ENCODE data around the gene DHX9. TPM values are rescaled to one million over a fixed set of nuclear protein-coding genes. Genes with fewer than 3 reads are reported as not detected.

DHX9 gene
- total RNA-seq, 1 experiment from 2014 or later, result 218 TPM

GRCh38 chr1:182917378-182917777 lies 78.2 kb downstream of the DHX9 start:
- H3K27me3 ChIP-seq (replicated peaks; ENCODE audit: control insufficient read depth, insufficient read depth, low read length), result no peaks in the 10 kb centered on the region
- no peak overlapping the region for H3K4me3 Mint-ChIP-seq (ENCODE audit: unreplicated experiment)
- DNase-seq, result no peak
- intact Hi-C loops (cut with micrococcal nuclease; ENCODE audit: unreplicated experiment), result no loop called here
- ChIA-PET POLR2A (no interaction called here), CTCF (interaction anchor here (0.6 kb wide), 1 partner anchor 489 kb away, joined by 6 read pairs; no protein-coding TSS in a partner anchor)
- H3K9me3 Mint-ChIP-seq (ENCODE audit: unreplicated experiment), result no peaks in the 10 kb centered on the region
- no peak overlapping the region for H3K4me3 ChIP-seq (ENCODE audit: low read depth, low read length)
- no peaks in the 10 kb centered on the region for H3K4me1 ChIP-seq
- no peaks in the 10 kb centered on the region for H3K36me3 Mint-ChIP-seq (ENCODE audit: insufficient read depth, unreplicated experiment)
- no peaks in the 10 kb centered on the region for H3K27me3 Mint-ChIP-seq (ENCODE audit: insufficient read depth, unreplicated experiment)
- no TSS peak for BruUV-seq (replicated peaks)
- no peaks in the 10 kb centered on the region for H3K4me1 Mint-ChIP-seq (ENCODE audit: low read depth, unreplicated experiment)
- no peaks in the 10 kb centered on the region for H3K36me3 ChIP-seq (ENCODE audit: control insufficient read depth, insufficient read depth, low read length)
- no peak for TF ChIP-seq CTCF (IDR thresholded peaks at IDR 0.05; ENCODE audit: insufficient read depth in 1 of 2, low read depth in 1 of 2, low read length in 1 of 2, severe bottlenecking in 1 of 2, unreplicated experiment in 1 of 2)
- H3K27ac Mint-ChIP-seq (ENCODE audit: unreplicated experiment), result no peak overlapping the region
- H3K9me3 ChIP-seq, result peaks cover 15% of the 10 kb centered on the region

GRCh38 chr1:182925661-182926060 lies 86.5 kb downstream of the DHX9 start:
- Mint-ChIP-seq H3K27ac (ENCODE audit: unreplicated experiment) (no peak overlapping the region), H3K4me1 (ENCODE audit: low read depth, unreplicated experiment) (peaks cover 11% of the 10 kb centered on the region), H3K9me3 (ENCODE audit: unreplicated experiment) (no peaks in the 10 kb centered on the region), H3K4me3 (ENCODE audit: unreplicated experiment) (no peak overlapping the region), H3K36me3 (ENCODE audit: insufficient read depth, unreplicated experiment) (no peaks in the 10 kb centered on the region), H3K27me3 (ENCODE audit: insufficient read depth, unreplicated experiment) (peaks cover 25% of the 10 kb centered on the region)
- no peak for DNase-seq
- H3K9me3 ChIP-seq, result no peaks in the 10 kb centered on the region
- ChIA-PET CTCF (no interaction called here), POLR2A (no interaction called here)
- no peaks in the 10 kb centered on the region for H3K36me3 ChIP-seq (ENCODE audit: control insufficient read depth, insufficient read depth, low read length)
- BruUV-seq (replicated peaks), result no TSS peak
- intact Hi-C loops (cut with micrococcal nuclease; ENCODE audit: unreplicated experiment), result no loop called here
- no peaks in the 10 kb centered on the region for H3K27me3 ChIP-seq (replicated peaks; ENCODE audit: control insufficient read depth, insufficient read depth, low read length)
- no peak overlapping the region for H3K4me3 ChIP-seq (ENCODE audit: low read depth, low read length)
- no peak for TF ChIP-seq CTCF (IDR thresholded peaks at IDR 0.05; ENCODE audit: insufficient read depth in 1 of 2, low read depth in 1 of 2, low read length in 1 of 2, severe bottlenecking in 1 of 2, unreplicated experiment in 1 of 2)
- no peaks in the 10 kb centered on the region for H3K4me1 ChIP-seq

GRCh38 chr1:182927693-182928433 lies 88.7 kb downstream of the DHX9 start:
- DNase-seq, result no peak
- POLR2A ChIA-PET, result no interaction called here
- peaks cover 11% of the 10 kb centered on the region for H3K4me1 Mint-ChIP-seq (ENCODE audit: low read depth, unreplicated experiment)
- no peak for TF ChIP-seq CTCF (IDR thresholded peaks at IDR 0.05; ENCODE audit: insufficient read depth in 1 of 2, low read depth in 1 of 2, low read length in 1 of 2, severe bottlenecking in 1 of 2, unreplicated experiment in 1 of 2)
- CTCF ChIA-PET, result interaction anchor here (0.7 kb wide), 1 partner anchor 991 kb away, joined by 3 read pairs; no protein-coding TSS in a partner anchor
- H3K27me3 ChIP-seq (replicated peaks; ENCODE audit: control insufficient read depth, insufficient read depth, low read length), result no peaks in the 10 kb centered on the region
- H3K9me3 Mint-ChIP-seq (ENCODE audit: unreplicated experiment), result no peaks in the 10 kb centered on the region
- H3K4me1 ChIP-seq, result no peaks in the 10 kb centered on the region
- peaks cover 22% of the 10 kb centered on the region for H3K27me3 Mint-ChIP-seq (ENCODE audit: insufficient read depth, unreplicated experiment)
- no peaks in the 10 kb centered on the region for H3K9me3 ChIP-seq
- H3K4me3 ChIP-seq (ENCODE audit: low read depth, low read length), result no peak overlapping the region
- no peaks in the 10 kb centered on the region for H3K36me3 Mint-ChIP-seq (ENCODE audit: insufficient read depth, unreplicated experiment)
- H3K27ac Mint-ChIP-seq (ENCODE audit: unreplicated experiment), result no peak overlapping the region
- no peaks in the 10 kb centered on the region for H3K36me3 ChIP-seq (ENCODE audit: control insufficient read depth, insufficient read depth, low read length)
- intact Hi-C loops (cut with micrococcal nuclease; ENCODE audit: unreplicated experiment), result no loop called here
- H3K4me3 Mint-ChIP-seq (ENCODE audit: unreplicated experiment), result no peak overlapping the region
- no TSS peak for BruUV-seq (replicated peaks)
